Common myeloid progenitor, CD34-positive (primary cell): ENCODE data around the gene CCDC68.

Experiments
- CTCF ChIA-PET: fragments of 350-600 bp; sonication (Branson Sonifier 250); formaldehyde crosslinking; loops from one replicate; lab custom pipeline; 2021; ENCODE audit warnings: antibody characterized with exemption; lab: Charles Lee
- POLR2A ChIA-PET: fragments of 350-600 bp; sonication (Branson Sonifier 250); formaldehyde crosslinking; loops from one replicate; lab custom pipeline; 2021; ENCODE audit warnings: antibody characterized with exemption; lab: Charles Lee
- DNase-seq, 3 donors: peaks; one replicate each; pipeline versions ENCODE4 v3.0.0 to v3.0.0-alpha.2; 2013
- H3K27ac ChIP-seq, 2 experiments: 1 replicate in 1 of 2; 2 replicates in 1 of 2; pipeline ENCODE4 v1.7.0; 2013; ENCODE audit warnings: inconsistent platforms in 2 of 2, low read length in 2 of 2, mild to moderate bottlenecking in 2 of 2, low read depth in 1 of 2, moderate library complexity in 1 of 2; ENCODE audit not compliant: severe bottlenecking in 2 of 2, insufficient read depth in 1 of 2, poor library complexity in 1 of 2
- H3K27me3 ChIP-seq, 5 experiments: replicated peaks in 2 of 5; 1 replicate in 3 of 5; 2 replicates in 2 of 5; pipeline versions ENCODE4 v1.6.1 to v1.7.0; 2013; ENCODE audit warnings: low read length in 4 of 5, mild to moderate bottlenecking in 2 of 5, moderate library complexity in 2 of 5, inconsistent platforms in 1 of 5; ENCODE audit not compliant: insufficient read depth in 5 of 5, control insufficient read depth in 4 of 5
- H3K36me3 ChIP-seq, 4 experiments: 1 replicate in 2 of 4; 2 replicates in 2 of 4; pipeline versions ENCODE4 v1.6.1 to v1.7.0; 2013; ENCODE audit warnings: low read length in 3 of 4, control low read depth in 1 of 4, mild to moderate bottlenecking in 1 of 4; ENCODE audit not compliant: control insufficient read depth in 4 of 4, insufficient read depth in 4 of 4
- H3K4me1 ChIP-seq, 4 experiments: 1 replicate in 3 of 4; 2 replicates in 1 of 4; pipeline versions ENCODE4 v1.6.1 to v1.7.1; 2013; ENCODE audit warnings: low read length in 3 of 4, mild to moderate bottlenecking in 3 of 4, control low read depth in 1 of 4, inconsistent platforms in 1 of 4, moderate library complexity in 1 of 4; ENCODE audit not compliant: control insufficient read depth in 4 of 4, insufficient read depth in 4 of 4; ENCODE audit errors: control extremely low read depth in 1 of 4
- H3K4me3 ChIP-seq, 7 experiments: 1 replicate in 4 of 7; 2 replicates in 3 of 7; pipeline versions ENCODE4 v1.5.1 to v1.7.0; 2013; ENCODE audit warnings: mild to moderate bottlenecking in 7 of 7, low read length in 6 of 7, moderate library complexity in 6 of 7, inconsistent platforms in 2 of 7, low read depth in 2 of 7, control low read depth in 1 of 7; ENCODE audit not compliant: insufficient read depth in 4 of 7, control insufficient read depth in 1 of 7; ENCODE audit errors: extremely low read depth in 1 of 7
- H3K9me3 ChIP-seq, 5 experiments: 1 replicate in 4 of 5; 2 replicates in 1 of 5; pipeline versions ENCODE4 v1.6.1 to v1.7.1; 2013; ENCODE audit warnings: low read length in 4 of 5, mild to moderate bottlenecking in 2 of 5, inconsistent platforms in 1 of 5, low read depth in 1 of 5, moderate library complexity in 1 of 5; ENCODE audit not compliant: control insufficient read depth in 4 of 5, insufficient read depth in 2 of 5; ENCODE audit errors: control extremely low read depth in 1 of 5
- WGBS: methylation state at CpG from one replicate; pipeline ENCODE4 v1.1.5; 2013; ENCODE audit not compliant: insufficient coverage; 5-methylcytosine and 5-hydroxymethylcytosine counted together

CCDC68 gene

DNA sequence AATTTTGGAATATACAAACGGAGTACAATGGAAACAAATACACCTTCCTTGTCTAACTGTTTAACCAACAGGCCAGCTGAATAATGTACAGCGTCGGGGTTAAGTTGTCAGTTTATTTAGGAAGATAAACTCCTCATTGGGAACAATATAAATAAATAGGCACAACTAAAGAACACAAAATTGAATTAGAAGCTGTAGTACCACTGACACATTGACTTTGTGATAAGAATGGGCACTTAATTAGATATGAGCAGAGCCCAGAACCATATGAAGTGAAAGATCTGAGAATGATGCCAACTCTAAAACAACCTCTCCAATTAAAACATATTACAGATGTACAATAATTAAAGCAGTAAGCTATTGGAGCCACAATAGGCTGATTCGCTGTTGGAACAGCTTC is 44.4 kb downstream of the CCDC68 start:
- POLR2A ChIA-PET: no interaction called here
- DNase-seq: no peak

DNA sequence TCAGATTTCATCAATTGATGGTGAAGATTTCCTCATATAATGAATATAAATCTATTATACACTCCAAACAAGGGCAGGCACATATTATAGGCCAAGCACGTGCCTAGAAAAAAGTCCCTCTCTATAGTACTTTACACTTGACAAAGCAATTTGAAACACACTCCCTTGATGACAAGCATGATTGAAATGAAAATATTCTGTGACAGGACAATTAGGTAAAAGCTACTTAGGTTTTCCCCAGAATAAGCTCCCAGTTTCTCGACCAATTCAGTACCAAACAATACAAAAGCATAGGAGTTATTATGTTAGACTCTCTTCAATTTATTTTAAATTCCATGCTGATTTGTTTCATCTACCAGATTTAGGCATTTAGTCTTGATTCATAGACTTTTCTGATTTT is 47.7 kb downstream of the CCDC68 start:
- H3K27me3 ChIP-seq: no peaks in the 10 kb centered on the region
- no peaks in the 10 kb centered on the region for H3K9me3 ChIP-seq
- WGBS: no CpG with 5 or more reads among the region's 2 CpGs
- H3K36me3 ChIP-seq: no peaks in the 10 kb centered on the region
- CTCF ChIA-PET: no interaction called here
- DNase-seq: no peak
- H3K27ac ChIP-seq: no peak overlapping the region
- H3K4me3 ChIP-seq: no peak overlapping the region
- H3K4me1 ChIP-seq: no peaks in the 10 kb centered on the region
- POLR2A ChIA-PET: no interaction called here

More for the DNA sequence above, 44.4 kb downstream of the CCDC68 start:
- no peak overlapping the region for H3K27ac ChIP-seq
- no peaks in the 10 kb centered on the region for H3K27me3 ChIP-seq
- H3K9me3 ChIP-seq: no peaks in the 10 kb centered on the region
- H3K4me1 ChIP-seq: no peaks in the 10 kb centered on the region
- no peaks in the 10 kb centered on the region for H3K36me3 ChIP-seq
- CTCF ChIA-PET: no interaction called here
- WGBS: 100% methylated on average over 1 of the region's 4 CpGs
- no peak overlapping the region for H3K4me3 ChIP-seq

DNA sequence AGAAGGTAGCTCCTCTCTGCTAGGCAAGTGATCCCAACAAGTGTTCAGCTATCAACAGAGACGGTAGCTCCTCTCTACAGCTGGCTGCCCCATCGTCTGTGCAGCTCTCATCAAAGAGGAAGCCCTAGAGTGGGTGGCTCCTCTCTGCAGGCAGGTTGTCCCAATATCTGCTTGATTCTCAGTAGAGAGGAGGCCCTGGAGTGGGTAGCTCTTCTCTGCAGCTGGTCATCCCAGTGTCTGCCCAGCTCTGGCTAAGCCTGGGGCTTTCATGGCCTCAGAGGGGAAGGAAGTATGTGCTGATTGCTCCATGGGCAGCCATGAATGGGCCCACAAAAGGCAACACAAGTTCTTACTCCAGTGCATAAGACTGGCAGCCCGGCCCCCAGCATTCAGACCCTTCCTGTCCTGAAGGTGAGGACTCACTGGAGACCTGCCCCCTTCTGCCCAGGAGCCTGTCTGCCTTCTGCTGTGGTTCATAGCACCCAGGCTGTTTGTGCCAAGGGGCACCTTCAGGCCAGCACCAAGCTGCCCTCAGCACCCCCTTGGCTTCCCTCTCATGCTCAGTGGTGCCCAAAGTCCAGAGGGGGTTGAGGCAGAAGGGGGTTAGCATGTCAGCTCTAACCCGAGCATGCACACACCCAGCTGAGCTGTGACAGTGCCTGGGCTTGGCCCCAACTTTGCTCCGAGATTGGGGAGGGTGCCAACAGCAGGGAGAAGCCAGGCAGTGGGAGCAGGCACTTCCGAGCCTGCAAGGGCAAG is 48.9 kb downstream of the CCDC68 start:
- ChIA-PET POLR2A (no interaction called here), CTCF (interaction anchor here (0.8 kb wide), 1 partner anchor 9 kb away, joined by 3 read pairs; no protein-coding TSS in a partner anchor)
- H3K9me3 ChIP-seq: no peaks in the 10 kb centered on the region
- H3K36me3 ChIP-seq: no peaks in the 10 kb centered on the region
- H3K4me1 ChIP-seq: no peaks in the 10 kb centered on the region
- H3K27ac ChIP-seq: no peak overlapping the region
- H3K4me3 ChIP-seq: no peak overlapping the region
- DNase-seq: no peak
- WGBS: 100% methylated on average over 6 of the region's 6 CpGs
- H3K27me3 ChIP-seq: no peaks in the 10 kb centered on the region

DNA sequence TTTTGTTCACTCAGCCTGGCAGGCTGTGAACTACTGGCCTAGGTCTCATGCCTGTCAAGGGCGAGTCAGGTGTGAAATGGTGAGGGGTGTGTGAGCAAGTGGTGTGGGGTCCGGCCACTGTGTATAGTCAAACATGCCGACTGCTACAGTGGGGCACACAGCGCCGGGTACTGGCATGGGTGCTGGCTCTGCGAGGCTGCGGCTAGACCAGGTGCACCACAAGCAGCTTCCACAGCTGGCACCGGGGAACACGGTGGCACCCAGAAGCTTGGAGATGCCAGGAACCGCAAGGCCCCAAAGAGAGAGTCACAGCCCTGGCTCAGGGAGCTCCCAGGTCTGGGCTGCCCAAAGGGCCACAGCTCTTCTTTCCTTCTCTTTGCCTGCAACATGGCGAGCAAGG is 49.7 kb downstream of the CCDC68 start:
- DNase-seq: no peak
- Histone ChIP-seq H3K4me3 (no peak overlapping the region), H3K27me3 (no peaks in the 10 kb centered on the region), H3K27ac (no peak overlapping the region), H3K9me3 (no peaks in the 10 kb centered on the region), H3K4me1 (no peaks in the 10 kb centered on the region), H3K36me3 (no peaks in the 10 kb centered on the region)
- 89% methylated on average over 10 of the region's 11 CpGs for WGBS
- ChIA-PET CTCF (interaction anchor here (0.8 to 1.1 kb wide), 2 partner anchors 8 to 40 kb away, joined by 3 read pairs; no protein-coding TSS in a partner anchor), POLR2A (no interaction called here)

DNA sequence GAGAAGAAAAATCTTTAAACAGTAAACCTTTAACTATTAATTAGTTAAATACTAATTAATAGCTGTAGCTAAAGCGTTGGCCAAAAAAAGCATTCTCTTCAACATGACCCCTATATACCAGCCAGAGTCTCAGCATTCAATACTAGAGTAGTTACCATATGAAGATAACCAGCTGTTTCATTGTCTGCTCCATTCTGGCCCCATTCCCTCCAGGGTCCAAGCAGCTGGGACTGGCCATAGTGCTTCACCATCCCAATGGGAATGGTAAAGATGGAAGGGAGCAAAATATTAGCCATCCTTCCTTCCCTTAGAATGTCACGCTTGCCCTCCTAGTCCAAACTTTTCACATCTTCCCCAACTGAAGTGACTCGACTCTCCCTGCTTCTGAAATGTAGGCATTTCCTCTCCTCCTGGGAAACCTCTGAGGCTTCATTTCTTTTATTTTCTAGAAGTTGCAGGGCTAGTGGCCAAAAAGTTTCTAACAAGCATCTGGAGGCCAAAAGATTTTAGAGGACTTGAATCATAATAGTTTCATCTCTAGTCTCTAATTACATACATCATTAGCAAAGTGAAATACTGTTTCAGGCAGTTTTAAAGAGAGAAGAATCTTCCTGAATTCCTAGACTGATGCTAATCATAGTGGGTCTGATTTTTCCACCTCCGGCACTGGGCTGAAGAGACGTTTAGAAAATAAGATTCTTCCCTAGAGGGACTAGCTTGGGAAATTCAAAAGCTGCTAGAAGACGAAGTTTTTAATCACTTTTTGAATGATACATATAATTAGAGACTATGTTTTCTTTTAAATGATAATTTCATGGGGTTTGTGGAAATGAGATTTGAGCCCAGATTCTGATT is 52.7 kb downstream of the CCDC68 start:
- H3K4me1 ChIP-seq: no peaks in the 10 kb centered on the region
- ChIA-PET CTCF (interaction anchor here (1.4 kb wide), 1 partner anchor 16 kb away, joined by 3 read pairs; no protein-coding TSS in a partner anchor), POLR2A (no interaction called here)
- no peak for DNase-seq
- no peaks in the 10 kb centered on the region for H3K36me3 ChIP-seq
- no peaks in the 10 kb centered on the region for H3K27me3 ChIP-seq
- H3K4me3 ChIP-seq: no peak overlapping the region
- H3K27ac ChIP-seq: no peak overlapping the region
- no peaks in the 10 kb centered on the region for H3K9me3 ChIP-seq
- 100% methylated on average over 1 of the region's 6 CpGs for WGBS

DNA sequence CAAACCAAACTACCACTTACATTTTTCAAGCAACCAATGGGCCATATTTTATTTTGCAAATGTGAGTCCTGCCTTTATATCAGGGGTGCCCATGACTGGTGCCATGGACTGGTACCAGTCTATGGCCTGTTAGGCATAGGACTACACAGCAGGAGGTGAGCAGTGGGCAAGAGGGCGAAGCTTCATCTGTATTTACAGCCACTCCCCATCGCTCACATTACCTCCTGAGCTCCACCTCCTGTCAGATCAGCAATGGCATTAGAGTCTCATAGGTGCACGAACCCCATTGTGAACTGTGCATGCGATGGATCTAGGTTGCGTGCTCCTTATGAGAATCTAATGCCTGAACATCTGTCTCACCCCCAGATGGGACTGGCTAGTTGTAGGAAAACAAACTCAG is 53.6 kb downstream of the CCDC68 start:
- CTCF ChIA-PET: no interaction called here
- no peak for DNase-seq
- POLR2A ChIA-PET: no interaction called here
- H3K4me1 ChIP-seq: no peaks in the 10 kb centered on the region
- no peak overlapping the region for H3K27ac ChIP-seq
- WGBS: 100% methylated on average over 4 of the region's 5 CpGs
- no peak overlapping the region for H3K4me3 ChIP-seq
- H3K27me3 ChIP-seq: no peaks in the 10 kb centered on the region
- no peaks in the 10 kb centered on the region for H3K9me3 ChIP-seq
- H3K36me3 ChIP-seq: no peaks in the 10 kb centered on the region

DNA sequence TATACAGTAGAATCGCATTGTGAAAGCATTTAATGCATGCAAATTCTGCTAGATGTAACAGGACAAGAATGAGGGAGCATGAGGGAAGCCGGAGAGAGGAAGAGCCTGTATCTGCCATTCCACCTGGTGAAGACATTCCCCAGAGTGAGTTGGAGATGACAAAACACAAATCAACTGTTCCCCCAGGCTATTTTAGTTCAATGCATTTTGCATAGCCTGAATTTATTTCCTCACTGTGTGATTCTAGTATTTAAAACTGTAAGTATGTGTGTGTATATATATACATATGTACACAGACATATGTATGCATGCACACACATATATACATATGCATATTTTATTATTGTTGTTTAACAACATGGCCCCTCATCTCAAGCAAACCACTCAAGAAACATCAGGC is 54.7 kb downstream of the CCDC68 start:
- Histone ChIP-seq H3K27ac (no peak overlapping the region), H3K27me3 (no peaks in the 10 kb centered on the region), H3K4me1 (no peaks in the 10 kb centered on the region), H3K9me3 (no peaks in the 10 kb centered on the region), H3K4me3 (no peak overlapping the region), H3K36me3 (no peaks in the 10 kb centered on the region)
- DNase-seq: no peak
- ChIA-PET CTCF (no interaction called here), POLR2A (no interaction called here)
- 100% methylated on average over 2 of the region's 2 CpGs for WGBS
